Muscle of leg (tissue), 11 donors: Measurements from ENCODE around the gene ALB. TPM values are rescaled to one million over a fixed set of nuclear protein-coding genes. Genes with fewer than 3 reads are reported as not detected.

Experiments
- DNase-seq: peaks from one replicate; pipeline ENCODE4 v3.0.0; 2013
- H3K27ac ChIP-seq: one replicate; pipeline ENCODE4 v1.5.1; 2013; ENCODE audit warnings: mild to moderate bottlenecking, low read length, control low read depth
- H3K27me3 ChIP-seq: one replicate; pipeline ENCODE4 v1.6.1; 2013; ENCODE audit warnings: low read length; ENCODE audit not compliant: control insufficient read depth, insufficient read depth
- H3K36me3 ChIP-seq: one replicate; pipeline ENCODE4 v1.6.1; 2013; ENCODE audit warnings: low read length; ENCODE audit not compliant: control insufficient read depth, insufficient read depth
- H3K4me1 ChIP-seq: one replicate; pipeline ENCODE4 v1.6.1; 2013; ENCODE audit warnings: low read length; ENCODE audit not compliant: control insufficient read depth, insufficient read depth
- H3K4me3 ChIP-seq: one replicate; pipeline ENCODE4 v1.5.1; 2013; ENCODE audit warnings: low read length, control low read depth
- H3K9me3 ChIP-seq: replicated peaks from 2 replicates; pipeline ENCODE4 v1.6.1; 2013; ENCODE audit warnings: low read depth, low read length; ENCODE audit not compliant: control insufficient read depth
- WGBS: methylation state at CpG from one replicate; pipeline ENCODE4 v1.1.5; 2013; ENCODE audit warnings: missing lambda C conversion rate; ENCODE audit not compliant: insufficient coverage; 5-methylcytosine and 5-hydroxymethylcytosine counted together
- polyA plus RNA-seq, 8 donors: library from polyadenylated mRNA; unstranded; fragments of 120-200 nt; gene quantifications; one replicate each; pipeline versions ENCODE4 v1.2.1 to v1.2.3, GENCODE V29; 2013; ENCODE audit warnings: inconsistent platforms in 1 of 8, low replicate concordance in 1 of 8; ENCODE audit not compliant: insufficient read length in 8 of 8, insufficient read depth in 1 of 8
- total RNA-seq: library from RNA; stranded (reverse); fragments of 120-200 nt; gene quantifications from one replicate; pipeline ENCODE4 v1.2.4, GENCODE V29; 2013

ALB gene
- total and polyA plus RNA-seq, 9 donors: 0.72 to 376 (median 1.8) TPM

DNA sequence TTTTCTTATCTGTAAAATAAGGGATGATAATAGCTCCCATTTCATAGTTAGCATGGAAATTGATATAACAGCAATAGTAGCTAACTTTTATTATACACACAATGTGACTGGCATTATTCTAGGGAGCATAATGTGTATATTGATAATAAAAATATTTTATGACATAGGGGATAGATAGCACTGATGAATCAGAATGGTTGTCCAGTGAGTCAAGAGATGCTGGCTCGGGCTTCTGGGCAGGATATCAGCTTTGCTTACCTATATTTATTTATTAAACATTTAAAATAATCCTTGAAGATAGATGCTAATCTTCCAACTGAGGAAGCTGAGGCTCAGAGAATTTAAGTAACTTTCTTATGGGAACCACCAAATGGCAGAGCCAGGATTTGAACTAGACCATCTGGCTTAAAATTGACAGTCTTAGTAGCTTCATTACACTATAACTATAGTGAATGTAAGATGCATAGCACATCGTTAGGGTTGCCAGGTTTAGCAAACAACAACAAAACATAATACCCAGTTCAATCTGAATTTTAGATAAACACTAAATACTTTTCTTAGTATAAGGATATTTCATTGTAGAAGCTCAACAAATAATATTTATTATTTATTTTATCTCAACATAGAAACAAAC, 34.6 kb downstream of the ALB start:
- no peaks in the 10 kb centered on the region for H3K36me3 ChIP-seq
- no peaks in the 10 kb centered on the region for H3K27me3 ChIP-seq
- WGBS: no CpG with 5 or more reads among the region's 2 CpGs
- no peaks in the 10 kb centered on the region for H3K4me1 ChIP-seq
- no peaks in the 10 kb centered on the region for H3K9me3 ChIP-seq
- H3K4me3 ChIP-seq: no peak overlapping the region
- no peak for DNase-seq
- H3K27ac ChIP-seq: no peak overlapping the region

DNA sequence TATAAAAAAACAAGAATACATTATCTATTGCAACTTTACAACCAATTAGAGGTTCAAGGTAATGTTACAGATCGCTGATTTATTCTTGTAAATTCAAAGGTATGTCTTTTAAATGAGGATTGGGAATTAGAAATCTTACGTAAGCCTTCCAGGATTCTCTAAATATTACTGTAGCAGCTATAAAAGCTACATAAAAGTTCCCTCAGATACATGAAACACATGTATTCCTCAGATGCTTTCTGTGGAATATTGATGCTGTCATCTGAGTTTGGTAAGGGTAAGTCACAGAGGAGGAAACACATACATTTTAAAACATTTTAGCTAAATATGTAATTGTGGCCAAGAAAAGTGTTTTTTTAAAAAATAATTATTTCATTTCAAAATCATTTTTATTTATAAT, 35.4 kb downstream of the ALB start:
- H3K36me3 ChIP-seq: no peaks in the 10 kb centered on the region
- H3K27ac ChIP-seq: no peak overlapping the region
- DNase-seq: no peak
- H3K4me1 ChIP-seq: no peaks in the 10 kb centered on the region
- WGBS: no CpG with 5 or more reads among the region's 2 CpGs
- no peaks in the 10 kb centered on the region for H3K9me3 ChIP-seq
- no peaks in the 10 kb centered on the region for H3K27me3 ChIP-seq
- no peak overlapping the region for H3K4me3 ChIP-seq

DNA sequence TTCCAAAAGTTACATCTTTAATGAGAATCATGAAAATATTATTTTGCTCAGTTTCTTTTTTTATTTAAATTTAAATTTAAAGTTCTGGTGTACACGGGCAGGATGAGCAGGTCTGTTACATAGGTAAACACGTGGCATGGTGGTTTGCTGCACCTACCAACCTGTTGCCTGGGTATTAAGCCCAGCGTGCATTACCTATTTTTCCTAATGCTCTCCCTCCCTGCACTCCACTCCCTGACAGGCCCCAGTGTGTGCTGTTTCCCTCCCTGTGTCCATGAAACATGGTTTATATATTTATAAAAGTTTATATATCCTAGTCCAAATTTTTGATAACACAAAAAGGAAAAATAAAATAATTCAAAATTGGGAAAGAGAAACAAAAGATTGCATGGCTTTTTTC, 35.9 kb downstream of the ALB start:
- DNase-seq: no peak
- no peak overlapping the region for H3K4me3 ChIP-seq
- H3K9me3 ChIP-seq: no peaks in the 10 kb centered on the region
- no peaks in the 10 kb centered on the region for H3K27me3 ChIP-seq
- no peaks in the 10 kb centered on the region for H3K36me3 ChIP-seq
- no peaks in the 10 kb centered on the region for H3K4me1 ChIP-seq
- WGBS: no CpG with 5 or more reads among the region's 3 CpGs
- no peak overlapping the region for H3K27ac ChIP-seq

DNA sequence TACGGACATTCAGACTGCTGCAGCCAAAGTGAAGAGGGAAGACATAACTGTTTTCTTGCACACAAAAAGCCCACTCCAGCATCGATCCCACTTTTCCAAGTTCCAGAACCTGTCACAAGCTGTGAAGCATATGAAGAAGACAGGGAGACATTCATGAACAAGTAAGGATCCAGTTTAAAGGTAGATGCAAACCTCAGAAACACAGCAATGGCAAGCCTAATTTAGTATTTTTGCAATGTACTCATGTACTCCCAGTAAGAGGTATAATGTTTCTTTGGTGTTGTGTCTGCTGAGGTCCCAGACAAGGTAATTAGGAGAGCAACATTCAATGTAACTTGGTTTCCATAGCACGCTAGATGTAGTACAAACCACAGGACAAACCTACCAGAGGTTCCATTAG, 36.6 kb downstream of the ALB start:
- Histone ChIP-seq H3K27ac (no peak overlapping the region), H3K27me3 (no peaks in the 10 kb centered on the region), H3K36me3 (no peaks in the 10 kb centered on the region), H3K4me3 (no peak overlapping the region), H3K4me1 (no peaks in the 10 kb centered on the region), H3K9me3 (no peaks in the 10 kb centered on the region)
- WGBS: 90% methylated on average over 2 of the region's 3 CpGs
- DNase-seq: no peak

DNA sequence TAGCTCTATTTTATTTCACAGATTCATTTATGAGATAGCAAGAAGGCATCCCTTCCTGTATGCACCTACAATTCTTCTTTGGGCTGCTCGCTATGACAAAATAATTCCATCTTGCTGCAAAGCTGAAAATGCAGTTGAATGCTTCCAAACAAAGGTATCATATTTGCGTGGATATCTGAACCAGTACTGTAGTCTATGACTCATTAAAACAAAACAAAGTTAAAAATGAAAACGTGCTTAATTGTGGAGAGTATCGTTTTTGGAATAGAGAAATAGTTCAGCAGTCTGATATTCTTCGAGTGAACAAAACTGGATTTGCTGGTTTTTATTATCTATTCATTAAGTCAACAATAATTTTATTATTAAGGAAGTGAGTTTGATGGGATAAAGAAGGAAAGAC, 38.2 kb downstream of the ALB start:
- H3K36me3 ChIP-seq: no peaks in the 10 kb centered on the region
- DNase-seq: no peak
- H3K4me3 ChIP-seq: no peak overlapping the region
- no peak overlapping the region for H3K27ac ChIP-seq
- WGBS: no CpG with 5 or more reads among the region's 5 CpGs
- no peaks in the 10 kb centered on the region for H3K4me1 ChIP-seq
- H3K27me3 ChIP-seq: no peaks in the 10 kb centered on the region
- no peaks in the 10 kb centered on the region for H3K9me3 ChIP-seq

DNA sequence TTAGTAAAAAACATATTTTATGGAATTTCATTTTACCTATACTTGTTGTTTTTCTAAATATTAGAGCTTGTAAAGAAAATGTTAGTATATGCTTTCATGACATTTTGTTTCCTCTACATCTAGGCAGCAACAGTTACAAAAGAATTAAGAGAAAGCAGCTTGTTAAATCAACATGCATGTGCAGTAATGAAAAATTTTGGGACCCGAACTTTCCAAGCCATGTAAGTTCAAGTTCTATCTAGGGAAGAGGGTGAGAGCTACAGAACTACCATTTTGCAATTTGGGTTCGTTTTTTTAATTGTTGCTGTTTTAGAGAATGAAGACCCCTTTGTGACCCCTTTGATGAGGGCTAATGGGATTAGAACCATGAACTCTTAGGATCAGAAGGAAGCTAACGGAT, 39.1 kb downstream of the ALB start:
- no peak for DNase-seq
- no peaks in the 10 kb centered on the region for H3K9me3 ChIP-seq
- no peak overlapping the region for H3K27ac ChIP-seq
- H3K4me3 ChIP-seq: no peak overlapping the region
- H3K36me3 ChIP-seq: no peaks in the 10 kb centered on the region
- no peaks in the 10 kb centered on the region for H3K4me1 ChIP-seq
- WGBS: no CpG with 5 or more reads among the region's 3 CpGs
- no peaks in the 10 kb centered on the region for H3K27me3 ChIP-seq

DNA sequence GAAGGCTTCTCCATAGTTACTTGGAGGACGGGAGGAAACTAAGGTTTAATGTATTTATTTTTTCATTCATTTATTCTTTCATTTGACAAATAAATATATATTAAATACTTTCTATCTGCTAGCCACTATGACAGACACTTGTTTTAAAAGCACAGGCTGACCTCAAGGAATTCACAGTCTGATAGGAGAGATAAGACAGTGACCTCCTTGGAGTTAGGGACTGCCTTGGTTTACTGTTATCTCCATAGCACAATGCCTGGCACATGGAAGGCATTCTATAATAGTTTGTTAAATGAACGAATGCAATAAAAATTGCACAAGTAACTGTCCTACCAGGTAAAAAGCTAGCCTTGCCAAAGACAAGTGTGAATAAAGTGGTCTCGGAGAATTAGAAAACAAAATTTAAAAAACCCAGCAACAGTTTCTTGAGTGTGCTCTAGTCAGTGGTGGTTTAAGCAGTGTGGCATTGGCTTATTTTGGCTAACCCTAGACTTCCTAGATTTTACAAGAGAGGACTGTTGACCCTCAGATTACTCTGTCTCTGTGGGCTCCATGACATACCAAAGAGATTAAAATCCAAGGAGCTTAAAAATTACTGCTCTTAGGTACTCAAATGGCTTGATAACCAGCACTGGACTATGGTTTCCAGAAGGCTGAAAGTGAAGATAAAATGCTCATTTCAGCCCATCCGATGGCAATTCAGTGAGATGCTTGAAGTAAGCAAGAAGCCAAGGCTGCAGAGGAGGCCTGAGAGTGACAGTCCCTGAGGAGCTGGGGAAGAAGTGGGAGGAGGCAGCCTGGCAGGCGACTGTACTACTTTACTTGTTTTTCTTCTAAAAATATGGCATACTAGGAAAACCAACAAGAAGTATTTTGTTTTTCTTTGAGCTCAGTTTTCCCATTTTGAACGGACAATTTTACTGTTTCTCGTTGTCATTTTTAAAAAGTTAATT, 41.6 kb downstream of the ALB start:
- H3K27me3 ChIP-seq: no peaks in the 10 kb centered on the region
- H3K9me3 ChIP-seq: no peaks in the 10 kb centered on the region
- DNase-seq: no peak
- WGBS: 29% methylated on average over 1 of the region's 7 CpGs
- no peak overlapping the region for H3K4me3 ChIP-seq
- no peak overlapping the region for H3K27ac ChIP-seq
- H3K36me3 ChIP-seq: no peaks in the 10 kb centered on the region
- H3K4me1 ChIP-seq: peaks cover 4% of the 10 kb centered on the region

DNA sequence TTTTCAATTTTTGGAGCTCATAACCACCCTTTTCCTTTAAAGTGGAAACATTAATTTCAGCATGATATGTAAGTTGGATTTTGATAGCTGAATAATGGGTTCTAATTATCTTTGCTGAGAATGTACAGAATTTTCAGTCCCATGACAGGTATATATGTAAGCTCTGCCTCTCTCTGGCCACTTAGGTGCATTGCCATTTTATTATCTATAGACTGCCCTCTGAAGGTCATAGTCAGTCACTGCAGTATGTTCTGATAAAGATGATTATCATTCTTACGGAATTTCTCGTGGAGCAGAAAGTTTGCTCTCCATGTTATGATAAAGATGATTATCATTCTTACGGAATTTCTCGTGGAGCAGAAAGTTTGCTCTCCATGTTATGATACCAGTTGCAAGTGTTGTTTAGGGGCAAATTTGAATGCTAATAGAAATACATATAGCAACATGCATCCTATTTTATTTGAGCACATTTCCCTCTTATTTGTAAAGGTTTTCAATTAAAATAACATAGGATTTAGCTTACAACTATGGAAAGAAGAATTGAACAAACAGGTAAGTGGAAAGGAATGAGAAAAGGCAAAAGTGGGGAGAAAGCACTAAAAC, 42.4 kb downstream of the ALB start:
- Histone ChIP-seq H3K36me3 (no peaks in the 10 kb centered on the region), H3K27me3 (no peaks in the 10 kb centered on the region), H3K4me3 (no peak overlapping the region), H3K9me3 (no peaks in the 10 kb centered on the region), H3K27ac (no peak overlapping the region), H3K4me1 (peaks cover 4% of the 10 kb centered on the region)
- DNase-seq: peak; percentile 20
- WGBS: no CpG with 5 or more reads among the region's 4 CpGs

DNA sequence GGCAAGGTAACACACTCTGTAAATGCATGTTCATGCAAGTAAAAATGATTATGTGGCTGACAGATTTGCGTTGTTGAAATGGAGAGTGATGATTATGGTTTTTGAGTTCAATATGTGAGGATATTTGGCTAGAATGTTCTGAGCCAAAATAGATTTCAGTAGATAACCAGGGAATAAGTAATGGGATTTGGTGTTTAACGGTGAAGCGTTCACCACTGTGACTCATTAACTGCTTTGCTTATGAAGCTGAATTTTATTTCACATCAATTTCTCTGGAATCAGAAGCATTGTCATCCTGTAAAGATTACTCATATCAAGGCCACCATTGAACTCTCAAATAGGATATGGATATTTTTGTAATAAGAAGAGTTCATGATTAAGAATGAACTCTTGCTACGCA, 43.6 kb downstream of the ALB start:
- no peak for DNase-seq
- H3K4me1 ChIP-seq: peaks cover 4% of the 10 kb centered on the region
- H3K27me3 ChIP-seq: no peaks in the 10 kb centered on the region
- WGBS: 75% methylated on average over 1 of the region's 4 CpGs
- H3K9me3 ChIP-seq: no peaks in the 10 kb centered on the region
- H3K4me3 ChIP-seq: no peak overlapping the region
- H3K27ac ChIP-seq: no peak overlapping the region
- no peaks in the 10 kb centered on the region for H3K36me3 ChIP-seq

DNA sequence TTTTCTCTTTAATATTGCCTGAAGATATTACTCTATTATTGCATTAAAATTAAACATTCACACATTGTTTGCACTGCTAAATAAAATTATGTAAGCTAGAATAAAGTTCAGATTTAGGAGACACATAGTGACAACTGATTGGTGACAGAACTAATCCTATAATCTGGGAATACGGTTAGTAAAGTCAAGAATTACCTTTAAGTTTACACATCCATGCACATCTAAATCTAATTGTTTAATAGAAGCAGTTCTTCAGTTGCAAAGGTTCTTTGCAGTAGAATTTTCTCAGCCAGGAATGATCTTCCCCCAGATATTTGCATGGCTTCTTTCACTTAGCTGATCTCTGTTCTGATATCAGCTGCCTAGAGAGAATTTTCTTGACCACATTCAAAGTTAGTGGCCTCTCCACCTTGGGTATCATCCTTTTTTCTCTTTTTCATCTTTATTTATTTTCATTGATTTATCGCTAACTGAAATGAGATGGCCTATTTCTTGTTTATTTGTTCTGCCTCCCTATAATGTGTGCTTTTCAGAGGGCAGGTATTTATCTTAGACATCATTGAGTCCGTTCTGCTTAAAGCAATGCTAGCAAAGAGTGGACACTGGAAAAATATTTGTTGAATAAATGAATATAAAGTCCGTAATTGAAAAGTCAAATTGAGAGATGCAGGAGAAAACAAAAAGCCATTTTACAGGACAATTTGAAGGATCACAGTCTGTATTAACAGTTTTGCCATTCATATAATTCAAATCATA, 44.5 kb downstream of the ALB start:
- Histone ChIP-seq H3K9me3 (no peaks in the 10 kb centered on the region), H3K36me3 (no peaks in the 10 kb centered on the region), H3K4me3 (no peak overlapping the region), H3K4me1 (peaks cover 4% of the 10 kb centered on the region), H3K27me3 (no peaks in the 10 kb centered on the region), H3K27ac (no peak overlapping the region)
- WGBS: no CpG with 5 or more reads among the region's 4 CpGs
- no peak for DNase-seq
